NCI-H1930 (cell line): ENCODE results near the gene TMEM19.
A peak's percentile ranks its signal among the peaks of the same experiment; 100 is the strongest.

ENCODE experiments used
- DNase-seq, 2 experiments: peaks; one replicate each; lab custom pipeline; 2025; lab: John Stamatoyannopoulos, UW

TMEM19 gene

GRCh38 chr12:71685914-71686657, at the start of gene TMEM19:
Gene TMEM19, plus strand, starts transcription at chr12:71686082. Its CDS starts 599 bp downstream, at chr12:71686681.
- peak; percentile 78 to 84 for DNase-seq

GRCh38 chr12:71636704-71637115, 49.2 kb upstream of the TMEM19 start:
- peak; percentile 10 to 18 for DNase-seq

GRCh38 chr12:71638499-71638898, 47.4 kb upstream of the TMEM19 start:
- DNase-seq, result no peak

GRCh38 chr12:71639341-71639760, 46.5 kb upstream of the TMEM19 start:
- DNase-seq, result no peak

- no peak for DNase-seq
Measured at GRCh38 chr12:71640316-71640715, 45.6 kb upstream of the TMEM19 start.

- no peak for DNase-seq
Measured at GRCh38 chr12:71641390-71641789, 44.5 kb upstream of the TMEM19 start.

GRCh38 chr12:71642264-71642663, 43.6 kb upstream of the TMEM19 start:
- no peak for DNase-seq

- no peak for DNase-seq
Measured at GRCh38 chr12:71645268-71645667, 40.6 kb upstream of the TMEM19 start.

- DNase-seq, result no peak
Measured at GRCh38 chr12:71646512-71646911, 39.4 kb upstream of the TMEM19 start.

GRCh38 chr12:71648537-71648936, 37.3 kb upstream of the TMEM19 start:
- DNase-seq, result no peak

- DNase-seq, result no peak
Measured at GRCh38 chr12:71649401-71649800, 36.5 kb upstream of the TMEM19 start.

GRCh38 chr12:71652656-71653055, 33.2 kb upstream of the TMEM19 start:
- DNase-seq, result no peak

GRCh38 chr12:71653137-71653536, 32.7 kb upstream of the TMEM19 start:
- DNase-seq, result no peak

- no peak for DNase-seq
Measured at GRCh38 chr12:71654200-71654599, 31.7 kb upstream of the TMEM19 start.

- no peak for DNase-seq
Measured at GRCh38 chr12:71655495-71655894, 30.4 kb upstream of the TMEM19 start.

- no peak for DNase-seq
Measured at GRCh38 chr12:71655907-71656306, 30.0 kb upstream of the TMEM19 start.

- DNase-seq, result no peak
Measured at GRCh38 chr12:71656740-71657139, 29.1 kb upstream of the TMEM19 start.

GRCh38 chr12:71661977-71662530, 23.8 kb upstream of the TMEM19 start:
- no peak for DNase-seq

GRCh38 chr12:71662849-71663560, 22.9 kb upstream of the TMEM19 start:
- DNase-seq, result no peak

GRCh38 chr12:71663561-71664410, 22.1 kb upstream of the TMEM19 start, which contains the start of the genes THAP2 and ZFC3H1:
Gene THAP2, plus strand, starts transcription at chr12:71664301. Its CDS starts 209 bp downstream, at chr12:71664510.
Gene ZFC3H1, minus strand, starts transcription at chr12:71663848. Its CDS starts 238 bp downstream, at chr12:71663610.
- DNase-seq, result peak; percentile 95 to 96

- DNase-seq, result no peak
Measured at GRCh38 chr12:71664411-71665089, 21.3 kb upstream of the TMEM19 start.
